Esophagus muscularis mucosa (tissue), 4 donors: Measurements from ENCODE around the gene SLC2A1.

Experiments used
- CTCF ChIP-seq, 3 experiments: fragments of 200-600 bp in 2 of 3; fragments of 450-650 bp in 1 of 3; sonication (generic) in 2 of 3; IDR thresholded peaks; one replicate each; pipeline ENCODE4 v1.5.1; 2017 to 2019; ENCODE audit warnings: antibody characterized with exemption in 3 of 3, mild to moderate bottlenecking in 2 of 3, moderate library complexity in 1 of 3
- EP300 ChIP-seq: sonication (generic); formaldehyde crosslinking; IDR thresholded peaks from one replicate; pipeline ENCODE4 v1.6.1; 2017; ENCODE audit warnings: antibody characterized with exemption
- POLR2A ChIP-seq: fragments of 450-650 bp; IDR thresholded peaks from one replicate; pipeline ENCODE4 v1.6.1; 2017; ENCODE audit warnings: antibody characterized with exemption, moderate library complexity, mild to moderate bottlenecking, low read depth
- POLR2AphosphoS5 ChIP-seq, 2 donors: sonication (generic); formaldehyde crosslinking; IDR thresholded peaks; one replicate each; pipeline ENCODE4 v1.6.1; 2017; ENCODE audit warnings: antibody characterized with exemption in 2 of 2

GRCh38 chr1:42993502-42994136, 35.0 kb upstream of the SLC2A1 start:
- no peak for TF ChIP-seq CTCF (IDR thresholded peaks at IDR 0.05)
- TF ChIP-seq POLR2A: no peak
- no peak for TF ChIP-seq EP300
- TF ChIP-seq POLR2AphosphoS5 (IDR thresholded peaks at IDR 0.05): no peak
